Esophagus muscularis mucosa (tissue), 4 donors: ENCODE results near the gene TMEM117. TPM values are rescaled to one million over a fixed set of nuclear protein-coding genes. Genes with fewer than 3 reads are reported as not detected.

Experiments used
- DNase-seq: peaks from one replicate; pipeline ENCODE4 v3.0.0-alpha.2; 2017; ENCODE audit errors: extremely low spot score
- H3K27ac ChIP-seq, 4 donors: fragments of 200-600 bp; sonication (generic); replicated peaks in 1 of 4; 1 replicate in 3 of 4; 2 replicates in 1 of 4; pipeline ENCODE4 v1.5.1; 2016 to 2019; ENCODE audit warnings: mild to moderate bottlenecking in 1 of 4
- H3K27me3 ChIP-seq, 4 donors: fragments of 200-600 bp; sonication (generic); one replicate each; pipeline versions ENCODE4 v1.5.1 to v1.6.0; 2016 to 2019
- H3K36me3 ChIP-seq, 4 donors: fragments of 200-600 bp; sonication (generic); one replicate each; pipeline ENCODE4 v1.5.1; 2016 to 2019
- H3K4me1 ChIP-seq, 4 donors: fragments of 200-600 bp; sonication (generic); one replicate each; pipeline ENCODE4 v1.5.1; 2016 to 2019
- H3K4me3 ChIP-seq, 4 donors: fragments of 200-600 bp; sonication (generic); 1 replicate in 2 of 4; 2 replicates in 2 of 4; pipeline ENCODE4 v1.5.1; 2016 to 2019; ENCODE audit warnings: mild to moderate bottlenecking in 4 of 4, moderate library complexity in 1 of 4
- H3K9me3 ChIP-seq, 4 donors: fragments of 200-600 bp; sonication (generic); 1 replicate in 3 of 4; 2 replicates in 1 of 4; pipeline ENCODE4 v1.5.1; 2016 to 2019
- CTCF ChIP-seq, 3 experiments: fragments of 200-600 bp in 2 of 3; fragments of 450-650 bp in 1 of 3; sonication (generic) in 2 of 3; IDR thresholded peaks; one replicate each; pipeline ENCODE4 v1.5.1; 2017 to 2019; ENCODE audit warnings: antibody characterized with exemption in 3 of 3, mild to moderate bottlenecking in 2 of 3, moderate library complexity in 1 of 3
- EP300 ChIP-seq: sonication (generic); formaldehyde crosslinking; IDR thresholded peaks from one replicate; pipeline ENCODE4 v1.6.1; 2017; ENCODE audit warnings: antibody characterized with exemption
- POLR2A ChIP-seq: fragments of 450-650 bp; IDR thresholded peaks from one replicate; pipeline ENCODE4 v1.6.1; 2017; ENCODE audit warnings: antibody characterized with exemption, moderate library complexity, mild to moderate bottlenecking, low read depth
- POLR2AphosphoS5 ChIP-seq, 2 donors: sonication (generic); formaldehyde crosslinking; IDR thresholded peaks; one replicate each; pipeline ENCODE4 v1.6.1; 2017; ENCODE audit warnings: antibody characterized with exemption in 2 of 2
- WGBS: methylation state at CpG from one replicate; pipeline ENCODE4 v1.1.5; 2018; 5-methylcytosine and 5-hydroxymethylcytosine counted together
- intact Hi-C: fragments of 100-400 bp; cut with DNase I; formaldehyde crosslinking; loops from one replicate; pipeline ENCODE4 v1.15.1; 2023
- total RNA-seq, 4 donors: library from RNA; depleted of rRNA; stranded (reverse); fragments of >200 nt; gene quantifications; one replicate each; pipeline versions ENCODE4 v1.1.0 to v1.2.1, GENCODE V29; 2016

Gene TMEM117
- total RNA-seq, 4 donors from 2014 or later: 11.2 to 18.7 (median 12.8) TPM

DNA sequence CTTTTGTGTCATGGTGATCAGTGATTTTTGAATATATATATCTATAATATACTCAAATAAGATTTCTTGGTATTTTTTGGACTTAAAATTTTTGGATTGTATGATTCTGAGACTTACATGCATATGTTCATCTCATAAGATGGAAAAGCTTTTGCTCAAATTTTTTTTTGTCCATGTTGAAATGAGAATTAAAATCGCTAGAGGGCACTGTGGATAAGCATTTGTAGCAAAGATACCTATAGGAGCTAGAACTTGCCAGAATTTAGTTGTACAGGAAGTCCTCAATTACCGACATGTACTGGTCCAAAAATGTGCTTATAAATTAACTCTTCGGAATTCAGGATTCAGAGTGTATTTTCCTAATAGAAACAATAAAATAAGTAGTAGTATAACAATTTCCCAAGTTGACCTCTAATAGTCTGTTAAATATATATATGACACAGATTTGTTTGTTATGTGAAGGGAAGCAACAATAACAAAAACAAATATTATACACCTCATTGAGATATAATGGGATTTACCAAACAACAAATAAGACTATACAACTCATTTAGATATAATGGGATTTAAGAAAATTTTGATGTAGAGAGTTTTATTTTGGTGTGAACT, 179.6 kb downstream of the TMEM117 start:
- intact Hi-C loops: no loop called here
- DNase-seq: no peak
- Histone ChIP-seq H3K27ac (no peak overlapping the region), H3K9me3 (no peaks in the 10 kb centered on the region), H3K36me3 (no peaks in the 10 kb centered on the region), H3K4me1 (no peaks in the 10 kb centered on the region), H3K27me3 (no peaks in the 10 kb centered on the region), H3K4me3 (no peak overlapping the region)
- TF ChIP-seq CTCF (IDR thresholded peaks at IDR 0.05): peak; percentile 41 to 52 (median 44)
- TF ChIP-seq POLR2A: no peak
- WGBS: 3% methylated on average over 3 of the region's 3 CpGs

- intact Hi-C loops: no loop called here
- Histone ChIP-seq H3K4me1 (no peaks in the 10 kb centered on the region), H3K36me3 (no peaks in the 10 kb centered on the region), H3K9me3 (no peaks in the 10 kb centered on the region), H3K4me3 (no peak overlapping the region), H3K27me3 (no peaks in the 10 kb centered on the region), H3K27ac (no peak overlapping the region)
- DNase-seq: no peak
- no peak for TF ChIP-seq CTCF (IDR thresholded peaks at IDR 0.05)
- TF ChIP-seq EP300: no peak
- TF ChIP-seq POLR2A: no peak
- TF ChIP-seq POLR2AphosphoS5 (IDR thresholded peaks at IDR 0.05): no peak
Observed at GRCh38 chr12:44017216-44017615, 181.3 kb downstream of the TMEM117 start.

- 82% methylated on average over 2 of the region's 2 CpGs for WGBS
- Histone ChIP-seq H3K9me3 (no peaks in the 10 kb centered on the region), H3K4me1 (no peaks in the 10 kb centered on the region), H3K4me3 (no peak overlapping the region), H3K27me3 (no peaks in the 10 kb centered on the region), H3K36me3 (no peaks in the 10 kb centered on the region), H3K27ac (no peak overlapping the region)
- no peak for DNase-seq
- intact Hi-C loops: no loop called here
- TF ChIP-seq POLR2AphosphoS5 (IDR thresholded peaks at IDR 0.05) (no peak), EP300 (no peak), POLR2A (no peak), CTCF (IDR thresholded peaks at IDR 0.05) (no peak)
Observed at GRCh38 chr12:44019118-44019517, 183.2 kb downstream of the TMEM117 start.

GRCh38 chr12:44020555-44020954, 184.7 kb downstream of the TMEM117 start:
- Histone ChIP-seq H3K27ac (no peak overlapping the region), H3K9me3 (no peaks in the 10 kb centered on the region), H3K36me3 (no peaks in the 10 kb centered on the region), H3K4me3 (no peak overlapping the region), H3K4me1 (no peaks in the 10 kb centered on the region), H3K27me3 (no peaks in the 10 kb centered on the region)
- TF ChIP-seq CTCF (IDR thresholded peaks at IDR 0.05) (no peak), POLR2AphosphoS5 (IDR thresholded peaks at IDR 0.05) (no peak), POLR2A (no peak), EP300 (no peak)
- intact Hi-C loops: loop anchor here (10.0 kb wide), 1 partner anchor 904 kb away; no protein-coding TSS in a partner anchor
- 83% methylated on average over 1 of the region's 1 CpG for WGBS
- DNase-seq: no peak

DNA sequence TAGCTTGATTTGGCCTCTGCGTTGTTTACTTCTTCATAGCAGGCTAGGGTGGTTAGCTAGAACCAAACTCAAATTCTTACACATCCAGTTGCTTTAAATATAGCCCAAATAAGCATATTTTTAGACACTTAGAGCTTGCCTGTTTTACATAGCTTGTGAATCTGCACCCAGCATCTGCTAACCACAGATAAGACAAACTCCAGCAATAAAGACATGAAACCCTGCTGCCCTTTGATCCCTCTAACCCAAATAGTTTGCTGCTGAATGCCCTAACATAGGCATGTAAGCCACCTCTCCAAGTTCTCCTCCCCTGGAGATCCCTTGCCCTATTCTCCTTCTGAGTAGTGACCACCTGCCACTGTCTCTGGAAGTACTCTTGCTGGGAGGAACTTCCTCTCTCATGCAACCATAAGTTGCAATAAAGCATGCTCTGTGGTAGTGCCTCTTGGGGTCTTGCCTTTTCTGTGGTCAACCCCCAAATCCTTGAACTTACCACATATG, 185.6 kb downstream of the TMEM117 start:
- Histone ChIP-seq H3K36me3 (no peaks in the 10 kb centered on the region), H3K4me1 (no peaks in the 10 kb centered on the region), H3K27ac (no peak overlapping the region), H3K4me3 (no peak overlapping the region), H3K27me3 (no peaks in the 10 kb centered on the region), H3K9me3 (no peaks in the 10 kb centered on the region)
- intact Hi-C loops: loop anchor here (10.0 kb wide), 1 partner anchor 903 kb away; no protein-coding TSS in a partner anchor
- TF ChIP-seq CTCF (IDR thresholded peaks at IDR 0.05) (no peak), POLR2A (no peak), POLR2AphosphoS5 (IDR thresholded peaks at IDR 0.05) (no peak), EP300 (no peak)
- WGBS: 100% methylated on average over 1 of the region's 1 CpG
- no peak for DNase-seq
